ENCODE data around the gene ZNF800. TPM values are rescaled to one million over a fixed set of nuclear protein-coding genes. Genes with fewer than 3 reads are reported as not detected.

Gene ZNF800
- total and polyA plus RNA-seq, 2 of the 8 experiments (the other 6 are each of a cell fraction or from before 2014, with no cell fraction given) = 1.0 to 6.5 TPM

DNA sequence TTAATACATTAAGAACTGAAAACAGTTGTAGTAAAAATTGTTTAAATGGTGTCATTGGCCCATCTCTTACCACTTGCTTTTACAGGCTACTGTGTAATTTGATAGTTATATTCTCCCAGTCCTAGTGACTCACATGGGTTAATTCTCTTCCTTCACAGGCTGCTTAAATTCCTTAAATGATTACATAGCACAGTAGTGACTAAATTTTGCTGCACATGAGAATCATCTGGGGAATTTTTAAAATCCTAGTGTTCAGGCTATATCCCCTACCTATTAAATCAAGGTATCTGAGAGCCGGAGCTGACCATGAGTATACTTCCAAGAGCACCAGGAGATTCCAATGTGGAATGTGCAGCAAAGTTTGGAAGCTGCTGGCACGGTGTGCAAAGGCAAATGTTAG, 45.3 kb upstream of the ZNF800 start (continued):
- TF ChIP-seq BCL11A (IDR thresholded peaks at IDR 0.05; ENCODE audit: low read depth in 2 of 2, low read length in 2 of 2) (no peak), CBX8 (IDR thresholded peaks at IDR 0.05; ENCODE audit: borderline replicate concordance, low read depth, low read length) (no peak), RXRA (IDR thresholded peaks at IDR 0.05; ENCODE audit: insufficient read depth, low read depth, low read length) (no peak)
- TF ChIP-seq, protein P1, sequence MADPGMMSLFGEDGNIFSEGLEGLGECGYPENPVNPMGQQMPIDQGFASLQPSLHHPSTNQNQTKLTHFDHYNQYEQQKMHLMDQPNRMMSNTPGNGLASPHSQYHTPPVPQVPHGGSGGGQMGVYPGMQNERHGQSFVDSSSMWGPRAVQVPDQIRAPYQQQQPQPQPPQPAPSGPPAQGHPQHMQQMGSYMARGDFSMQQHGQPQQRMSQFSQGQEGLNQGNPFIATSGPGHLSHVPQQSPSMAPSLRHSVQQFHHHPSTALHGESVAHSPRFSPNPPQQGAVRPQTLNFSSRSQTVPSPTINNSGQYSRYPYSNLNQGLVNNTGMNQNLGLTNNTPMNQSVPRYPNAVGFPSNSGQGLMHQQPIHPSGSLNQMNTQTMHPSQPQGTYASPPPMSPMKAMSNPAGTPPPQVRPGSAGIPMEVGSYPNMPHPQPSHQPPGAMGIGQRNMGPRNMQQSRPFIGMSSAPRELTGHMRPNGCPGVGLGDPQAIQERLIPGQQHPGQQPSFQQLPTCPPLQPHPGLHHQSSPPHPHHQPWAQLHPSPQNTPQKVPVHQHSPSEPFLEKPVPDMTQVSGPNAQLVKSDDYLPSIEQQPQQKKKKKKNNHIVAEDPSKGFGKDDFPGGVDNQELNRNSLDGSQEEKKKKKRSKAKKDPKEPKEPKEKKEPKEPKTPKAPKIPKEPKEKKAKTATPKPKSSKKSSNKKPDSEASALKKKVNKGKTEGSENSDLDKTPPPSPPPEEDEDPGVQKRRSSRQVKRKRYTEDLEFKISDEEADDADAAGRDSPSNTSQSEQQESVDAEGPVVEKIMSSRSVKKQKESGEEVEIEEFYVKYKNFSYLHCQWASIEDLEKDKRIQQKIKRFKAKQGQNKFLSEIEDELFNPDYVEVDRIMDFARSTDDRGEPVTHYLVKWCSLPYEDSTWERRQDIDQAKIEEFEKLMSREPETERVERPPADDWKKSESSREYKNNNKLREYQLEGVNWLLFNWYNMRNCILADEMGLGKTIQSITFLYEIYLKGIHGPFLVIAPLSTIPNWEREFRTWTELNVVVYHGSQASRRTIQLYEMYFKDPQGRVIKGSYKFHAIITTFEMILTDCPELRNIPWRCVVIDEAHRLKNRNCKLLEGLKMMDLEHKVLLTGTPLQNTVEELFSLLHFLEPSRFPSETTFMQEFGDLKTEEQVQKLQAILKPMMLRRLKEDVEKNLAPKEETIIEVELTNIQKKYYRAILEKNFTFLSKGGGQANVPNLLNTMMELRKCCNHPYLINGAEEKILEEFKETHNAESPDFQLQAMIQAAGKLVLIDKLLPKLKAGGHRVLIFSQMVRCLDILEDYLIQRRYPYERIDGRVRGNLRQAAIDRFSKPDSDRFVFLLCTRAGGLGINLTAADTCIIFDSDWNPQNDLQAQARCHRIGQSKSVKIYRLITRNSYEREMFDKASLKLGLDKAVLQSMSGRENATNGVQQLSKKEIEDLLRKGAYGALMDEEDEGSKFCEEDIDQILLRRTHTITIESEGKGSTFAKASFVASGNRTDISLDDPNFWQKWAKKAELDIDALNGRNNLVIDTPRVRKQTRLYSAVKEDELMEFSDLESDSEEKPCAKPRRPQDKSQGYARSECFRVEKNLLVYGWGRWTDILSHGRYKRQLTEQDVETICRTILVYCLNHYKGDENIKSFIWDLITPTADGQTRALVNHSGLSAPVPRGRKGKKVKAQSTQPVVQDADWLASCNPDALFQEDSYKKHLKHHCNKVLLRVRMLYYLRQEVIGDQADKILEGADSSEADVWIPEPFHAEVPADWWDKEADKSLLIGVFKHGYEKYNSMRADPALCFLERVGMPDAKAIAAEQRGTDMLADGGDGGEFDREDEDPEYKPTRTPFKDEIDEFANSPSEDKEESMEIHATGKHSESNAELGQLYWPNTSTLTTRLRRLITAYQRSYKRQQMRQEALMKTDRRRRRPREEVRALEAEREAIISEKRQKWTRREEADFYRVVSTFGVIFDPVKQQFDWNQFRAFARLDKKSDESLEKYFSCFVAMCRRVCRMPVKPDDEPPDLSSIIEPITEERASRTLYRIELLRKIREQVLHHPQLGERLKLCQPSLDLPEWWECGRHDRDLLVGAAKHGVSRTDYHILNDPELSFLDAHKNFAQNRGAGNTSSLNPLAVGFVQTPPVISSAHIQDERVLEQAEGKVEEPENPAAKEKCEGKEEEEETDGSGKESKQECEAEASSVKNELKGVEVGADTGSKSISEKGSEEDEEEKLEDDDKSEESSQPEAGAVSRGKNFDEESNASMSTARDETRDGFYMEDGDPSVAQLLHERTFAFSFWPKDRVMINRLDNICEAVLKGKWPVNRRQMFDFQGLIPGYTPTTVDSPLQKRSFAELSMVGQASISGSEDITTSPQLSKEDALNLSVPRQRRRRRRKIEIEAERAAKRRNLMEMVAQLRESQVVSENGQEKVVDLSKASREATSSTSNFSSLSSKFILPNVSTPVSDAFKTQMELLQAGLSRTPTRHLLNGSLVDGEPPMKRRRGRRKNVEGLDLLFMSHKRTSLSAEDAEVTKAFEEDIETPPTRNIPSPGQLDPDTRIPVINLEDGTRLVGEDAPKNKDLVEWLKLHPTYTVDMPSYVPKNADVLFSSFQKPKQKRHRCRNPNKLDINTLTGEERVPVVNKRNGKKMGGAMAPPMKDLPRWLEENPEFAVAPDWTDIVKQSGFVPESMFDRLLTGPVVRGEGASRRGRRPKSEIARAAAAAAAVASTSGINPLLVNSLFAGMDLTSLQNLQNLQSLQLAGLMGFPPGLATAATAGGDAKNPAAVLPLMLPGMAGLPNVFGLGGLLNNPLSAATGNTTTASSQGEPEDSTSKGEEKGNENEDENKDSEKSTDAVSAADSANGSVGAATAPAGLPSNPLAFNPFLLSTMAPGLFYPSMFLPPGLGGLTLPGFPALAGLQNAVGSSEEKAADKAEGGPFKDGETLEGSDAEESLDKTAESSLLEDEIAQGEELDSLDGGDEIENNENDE (IDR thresholded peaks at IDR 0.05; ENCODE audit: insufficient replicate concordance, low read length) = no peak
